Activated CD8-positive, alpha-beta memory T cell treated with anti-CD3 and anti-CD28 coated beads, Interleukin-2, amount 10 ng/mL, durations not matched to agents 7 days and 5 days (primary cell): ENCODE measurements around the gene SLIT3. TPM values are rescaled to one million over a fixed set of nuclear protein-coding genes. Genes with fewer than 3 reads are reported as not detected.

ENCODE experiments used
- ATAC-seq: fragments of 150-1000 bp; cut with Tn5 transposase; one replicate; pipeline ENCODE4 v1.10.0; 2021; ENCODE audit warnings: moderate library complexity
- CTCF ChIA-PET: fragments of 350-600 bp; sonication (Branson Sonifier 250); formaldehyde crosslinking; loops from one replicate; lab custom pipeline; 2021; ENCODE audit warnings: antibody characterized with exemption; lab: Charles Lee
- DNase-seq: peaks from one replicate; pipeline ENCODE4 v3.0.0-alpha.2; 2020
- H3K27ac Mint-ChIP-seq: one replicate; pipeline ENCODE4 v1.8.0; 2021; ENCODE audit warnings: mild to moderate bottlenecking, mixed read lengths
- H3K27me3 Mint-ChIP-seq: one replicate; pipeline ENCODE4 v1.8.0; 2021; ENCODE audit warnings: mixed read lengths
- H3K36me3 Mint-ChIP-seq: one replicate; pipeline ENCODE4 v1.8.0; 2021; ENCODE audit warnings: mild to moderate bottlenecking, mixed read lengths
- H3K4me1 Mint-ChIP-seq: one replicate; pipeline ENCODE4 v1.8.0; 2021; ENCODE audit warnings: mixed read lengths
- H3K4me3 Mint-ChIP-seq: one replicate; pipeline ENCODE4 v1.8.0; 2021; ENCODE audit warnings: mild to moderate bottlenecking, moderate library complexity, mixed read lengths
- H3K9me3 Mint-ChIP-seq: one replicate; pipeline ENCODE4 v1.8.0; 2022; ENCODE audit warnings: low read depth, mixed read lengths
- total RNA-seq, 2 experiments: library from RNA; stranded (reverse); gene quantifications; one replicate each; pipeline ENCODE4 v1.2.3, GENCODE V29; 2021

The SLIT3 gene
- total RNA-seq, 2 experiments from 2014 or later, result 0.09 TPM; not detected in 1

DNA sequence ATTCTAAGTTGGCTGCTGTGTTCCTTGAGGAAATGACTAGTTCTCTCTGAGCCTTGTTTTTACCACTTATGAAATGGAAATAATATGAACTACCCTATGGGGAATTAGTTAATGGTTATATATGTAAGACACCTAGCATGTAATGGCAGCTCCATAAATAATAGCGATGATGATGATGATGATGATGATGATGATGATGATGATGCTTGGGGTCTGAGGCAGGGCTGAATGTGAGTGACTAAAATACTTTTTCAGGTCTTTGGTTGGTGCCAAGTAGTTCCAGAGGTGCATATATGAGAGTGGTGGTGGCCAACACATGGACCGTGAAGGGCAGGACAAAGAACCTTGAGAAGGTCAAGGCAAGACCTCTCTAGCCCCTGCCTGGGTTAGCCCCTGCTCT is 598.4 kb downstream of the SLIT3 start:
- no peaks in the 10 kb centered on the region for H3K36me3 Mint-ChIP-seq
- no peak overlapping the region for H3K4me3 Mint-ChIP-seq
- H3K4me1 Mint-ChIP-seq, result no peaks in the 10 kb centered on the region
- ATAC-seq (no peak), DNase-seq (no peak)
- no peaks in the 10 kb centered on the region for H3K27me3 Mint-ChIP-seq
- H3K27ac Mint-ChIP-seq, result no peak overlapping the region
- H3K9me3 Mint-ChIP-seq, result no peaks in the 10 kb centered on the region
- CTCF ChIA-PET, result no interaction called here

- Mint-ChIP-seq H3K27ac (no peak overlapping the region), H3K4me3 (no peak overlapping the region), H3K4me1 (no peaks in the 10 kb centered on the region), H3K9me3 (no peaks in the 10 kb centered on the region), H3K36me3 (no peaks in the 10 kb centered on the region), H3K27me3 (no peaks in the 10 kb centered on the region)
- CTCF ChIA-PET, result no interaction called here
- ATAC-seq, result no peak
- no peak for DNase-seq
Measured at GRCh38 chr5:168701641-168702040, 599.3 kb downstream of the SLIT3 start.

GRCh38 chr5:168699002-168699401 is 601.9 kb downstream of the SLIT3 start:
- Mint-ChIP-seq H3K9me3 (no peaks in the 10 kb centered on the region), H3K27me3 (peaks cover 4% of the 10 kb centered on the region), H3K4me3 (no peak overlapping the region), H3K36me3 (no peaks in the 10 kb centered on the region), H3K27ac (no peak overlapping the region), H3K4me1 (no peaks in the 10 kb centered on the region)
- ATAC-seq (no peak), DNase-seq (no peak)
- CTCF ChIA-PET, result no interaction called here

- Mint-ChIP-seq H3K9me3 (no peaks in the 10 kb centered on the region), H3K4me3 (no peak overlapping the region), H3K4me1 (no peaks in the 10 kb centered on the region), H3K27me3 (peaks cover 4% of the 10 kb centered on the region), H3K36me3 (no peaks in the 10 kb centered on the region), H3K27ac (no peak overlapping the region)
- ATAC-seq (no peak), DNase-seq (no peak)
- CTCF ChIA-PET, result no interaction called here
Measured at GRCh38 chr5:168697034-168697720, 603.8 kb downstream of the SLIT3 start.

GRCh38 chr5:168696611-168697010 is 604.3 kb downstream of the SLIT3 start:
- H3K36me3 Mint-ChIP-seq, result no peaks in the 10 kb centered on the region
- DNase-seq (no peak), ATAC-seq (no peak)
- H3K4me1 Mint-ChIP-seq, result no peaks in the 10 kb centered on the region
- CTCF ChIA-PET, result no interaction called here
- H3K27me3 Mint-ChIP-seq, result peaks cover 4% of the 10 kb centered on the region
- H3K9me3 Mint-ChIP-seq, result no peaks in the 10 kb centered on the region
- no peak overlapping the region for H3K4me3 Mint-ChIP-seq
- H3K27ac Mint-ChIP-seq, result no peak overlapping the region

DNA sequence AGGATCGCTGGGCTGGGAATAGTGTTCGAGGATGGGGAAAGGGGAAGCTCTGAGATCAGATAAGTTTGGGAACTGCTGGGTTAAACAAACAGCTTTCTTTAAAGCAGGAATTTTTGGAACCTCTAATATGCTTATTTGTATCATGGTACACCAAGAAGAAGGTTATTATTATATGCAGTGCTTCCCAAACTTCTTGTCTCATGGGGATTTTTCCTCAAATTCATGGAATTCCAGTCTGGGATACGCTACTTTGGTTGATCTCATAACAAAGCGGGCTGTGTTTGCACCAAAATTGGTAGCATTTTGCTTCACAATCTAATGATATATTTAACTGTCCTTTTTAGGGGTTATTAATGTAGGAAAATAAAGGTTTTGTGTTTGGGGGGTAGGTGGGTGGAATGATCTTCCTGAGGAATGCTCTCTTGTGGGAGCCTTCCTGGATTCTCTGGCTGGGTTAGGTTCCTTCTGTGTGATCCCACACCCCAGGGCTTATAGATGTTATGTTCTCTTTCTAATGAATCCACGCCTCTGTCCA is 605.6 kb downstream of the SLIT3 start:
- H3K4me1 Mint-ChIP-seq, result no peaks in the 10 kb centered on the region
- H3K9me3 Mint-ChIP-seq, result no peaks in the 10 kb centered on the region
- H3K27me3 Mint-ChIP-seq, result peaks cover 4% of the 10 kb centered on the region
- no peak overlapping the region for H3K4me3 Mint-ChIP-seq
- CTCF ChIA-PET, result interaction anchor here (1.2 kb wide), 1 partner anchor 15 kb away, joined by 5 read pairs; no protein-coding TSS in a partner anchor
- no peak for ATAC-seq
- no peak for DNase-seq
- no peak overlapping the region for H3K27ac Mint-ChIP-seq
- no peaks in the 10 kb centered on the region for H3K36me3 Mint-ChIP-seq

GRCh38 chr5:168694289-168694688 is 606.6 kb downstream of the SLIT3 start:
- DNase-seq, result no peak
- ATAC-seq, result no peak
- H3K4me3 Mint-ChIP-seq, result no peak overlapping the region
- H3K4me1 Mint-ChIP-seq, result no peaks in the 10 kb centered on the region
- H3K27me3 Mint-ChIP-seq, result peaks cover 4% of the 10 kb centered on the region
- H3K27ac Mint-ChIP-seq, result no peak overlapping the region
- H3K9me3 Mint-ChIP-seq, result no peaks in the 10 kb centered on the region
- H3K36me3 Mint-ChIP-seq, result no peaks in the 10 kb centered on the region
- CTCF ChIA-PET, result no interaction called here

DNA sequence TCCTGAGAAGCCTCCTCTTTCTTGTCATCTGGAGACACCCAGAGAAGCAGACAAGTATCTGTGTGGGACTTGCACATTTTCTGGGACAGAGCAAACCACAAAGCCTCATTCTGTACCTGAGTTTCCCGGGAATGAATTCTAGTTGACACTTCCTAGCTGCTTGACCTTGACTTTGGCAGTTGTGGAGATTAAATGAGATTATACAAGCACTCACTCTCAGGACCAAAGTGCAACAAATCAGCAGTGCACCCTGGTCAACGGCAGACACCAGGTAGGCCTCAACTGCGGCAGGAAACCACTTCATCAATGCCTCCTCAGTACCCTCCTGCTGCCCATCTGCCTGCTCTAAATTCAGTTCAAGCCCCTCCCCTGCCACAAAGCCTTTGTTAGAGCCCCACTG is 607.1 kb downstream of the SLIT3 start:
- ATAC-seq, result no peak
- H3K27ac Mint-ChIP-seq, result no peak overlapping the region
- CTCF ChIA-PET, result no interaction called here
- H3K4me1 Mint-ChIP-seq, result no peaks in the 10 kb centered on the region
- no peaks in the 10 kb centered on the region for H3K36me3 Mint-ChIP-seq
- peaks cover 4% of the 10 kb centered on the region for H3K27me3 Mint-ChIP-seq
- no peak for DNase-seq
- H3K4me3 Mint-ChIP-seq, result no peak overlapping the region
- no peaks in the 10 kb centered on the region for H3K9me3 Mint-ChIP-seq

DNA sequence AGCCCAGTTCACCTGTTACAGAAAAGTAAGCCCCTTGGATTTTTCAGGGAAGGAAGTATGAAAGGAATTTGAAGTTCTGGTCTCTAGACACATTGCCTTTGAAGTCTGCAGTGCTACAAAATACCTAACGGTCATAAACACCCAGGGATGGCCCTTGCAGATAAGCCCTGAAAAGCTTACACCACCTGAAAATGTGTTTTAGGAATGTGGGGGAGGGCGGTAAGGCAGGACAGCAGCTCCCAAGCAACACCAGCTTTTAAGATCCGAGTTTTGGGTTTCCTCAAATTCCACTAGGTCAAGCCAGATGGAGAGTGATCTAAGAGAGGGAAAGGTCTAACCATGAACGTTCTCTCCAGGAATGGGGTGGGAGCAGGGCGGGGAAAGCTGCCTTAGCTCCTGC is 607.6 kb downstream of the SLIT3 start:
- CTCF ChIA-PET, result no interaction called here
- ATAC-seq, result no peak
- H3K27ac Mint-ChIP-seq, result no peak overlapping the region
- H3K4me1 Mint-ChIP-seq, result no peaks in the 10 kb centered on the region
- H3K27me3 Mint-ChIP-seq, result peaks cover 8% of the 10 kb centered on the region
- H3K9me3 Mint-ChIP-seq, result no peaks in the 10 kb centered on the region
- H3K36me3 Mint-ChIP-seq, result no peaks in the 10 kb centered on the region
- H3K4me3 Mint-ChIP-seq, result no peak overlapping the region
- no peak for DNase-seq

GRCh38 chr5:168691891-168692290 is 609.0 kb downstream of the SLIT3 start:
- no peaks in the 10 kb centered on the region for H3K9me3 Mint-ChIP-seq
- CTCF ChIA-PET, result no interaction called here
- H3K27ac Mint-ChIP-seq, result no peak overlapping the region
- no peak overlapping the region for H3K4me3 Mint-ChIP-seq
- no peak for DNase-seq
- ATAC-seq, result no peak
- H3K36me3 Mint-ChIP-seq, result no peaks in the 10 kb centered on the region
- H3K4me1 Mint-ChIP-seq, result no peaks in the 10 kb centered on the region
- H3K27me3 Mint-ChIP-seq, result peaks cover 8% of the 10 kb centered on the region

- Mint-ChIP-seq H3K27ac (no peak overlapping the region), H3K36me3 (no peaks in the 10 kb centered on the region), H3K4me1 (no peaks in the 10 kb centered on the region), H3K9me3 (no peaks in the 10 kb centered on the region), H3K27me3 (peaks cover 4% of the 10 kb centered on the region), H3K4me3 (no peak overlapping the region)
- DNase-seq, result no peak
- CTCF ChIA-PET, result no interaction called here
- ATAC-seq, result no peak
Measured at GRCh38 chr5:168689260-168689659, 611.7 kb downstream of the SLIT3 start.

DNA sequence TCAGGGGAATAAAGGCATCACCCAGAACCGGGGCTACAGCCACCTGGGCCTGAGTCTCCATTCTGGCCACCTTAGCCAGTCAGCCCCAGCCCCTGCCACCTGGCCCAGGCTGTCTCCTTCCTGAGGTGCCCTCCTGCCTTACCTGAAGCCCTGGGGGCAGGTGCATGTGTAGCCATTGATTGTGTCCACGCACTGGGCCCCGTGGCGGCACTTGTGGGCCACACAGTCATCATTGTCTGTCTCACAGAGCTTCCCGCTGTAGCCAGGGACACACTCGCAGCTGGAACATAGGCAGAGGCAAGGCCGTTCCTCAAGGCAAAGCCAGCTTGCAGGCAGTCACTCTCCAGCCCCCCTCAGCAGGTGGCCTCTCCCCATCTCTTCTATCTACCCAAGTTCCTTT is 614.1 kb downstream of the SLIT3 start:
- Mint-ChIP-seq H3K4me3 (no peak overlapping the region), H3K36me3 (no peaks in the 10 kb centered on the region), H3K27me3 (peaks cover 4% of the 10 kb centered on the region), H3K9me3 (no peaks in the 10 kb centered on the region), H3K4me1 (peaks cover 4% of the 10 kb centered on the region), H3K27ac (no peak overlapping the region)
- no peak for ATAC-seq
- CTCF ChIA-PET, result no interaction called here
- DNase-seq, result no peak

- H3K4me1 Mint-ChIP-seq, result peaks cover 4% of the 10 kb centered on the region
- no peaks in the 10 kb centered on the region for H3K9me3 Mint-ChIP-seq
- H3K27ac Mint-ChIP-seq, result no peak overlapping the region
- no peak for DNase-seq
- ATAC-seq, result no peak
- no peak overlapping the region for H3K4me3 Mint-ChIP-seq
- CTCF ChIA-PET, result no interaction called here
- H3K36me3 Mint-ChIP-seq, result no peaks in the 10 kb centered on the region
- peaks cover 4% of the 10 kb centered on the region for H3K27me3 Mint-ChIP-seq
Measured at GRCh38 chr5:168685566-168685965, 615.4 kb downstream of the SLIT3 start.

GRCh38 chr5:168683927-168684295 is 617.0 kb downstream of the SLIT3 start:
- Mint-ChIP-seq H3K4me1 (peaks cover 4% of the 10 kb centered on the region), H3K9me3 (no peaks in the 10 kb centered on the region), H3K27me3 (peaks cover 4% of the 10 kb centered on the region), H3K4me3 (no peak overlapping the region), H3K36me3 (no peaks in the 10 kb centered on the region), H3K27ac (no peak overlapping the region)
- CTCF ChIA-PET, result no interaction called here
- ATAC-seq (no peak), DNase-seq (no peak)
